Testis (tissue), 2 donors: ENCODE data around the gene MAML3.

ENCODE experiments used
- CTCF ChIP-seq, 3 experiments: fragments of 450-650 bp in 2 of 3; fragments of 200-600 bp in 1 of 3; sonication (generic) in 1 of 3; IDR thresholded peaks; one replicate each; pipeline ENCODE4 v1.5.1; 2016 to 2019; ENCODE audit warnings: antibody characterized with exemption in 3 of 3, mild to moderate bottlenecking in 2 of 3, moderate library complexity in 1 of 3
- POLR2A ChIP-seq: fragments of 450-650 bp; IDR thresholded peaks from one replicate; pipeline ENCODE4 v1.6.1; 2017; ENCODE audit warnings: antibody characterized with exemption, mild to moderate bottlenecking, moderate library complexity

- TF ChIP-seq CTCF (IDR thresholded peaks at IDR 0.05) (no peak), POLR2A (no peak)
Observed at GRCh38 chr4:139819082-139819481, 334.9 kb downstream of the MAML3 start.
